Stimulated activated CD4-positive, alpha-beta T cell treated with anti-CD3 and anti-CD28 coated beads, Interleukin-2, amount 100 ng/mL, for 48 hours (primary cell): ENCODE results near the gene HIP1.
"Not testable (repeated sequence)": the region's sequence is repeated elsewhere in the genome, so short reads cannot be mapped to it uniquely, and the experiment has no call there.

ENCODE experiments used
- DNase-seq, 2 donors: peaks; one replicate each; pipeline ENCODE4 v3.0.0-alpha.2; 2020

The HIP1 gene

DNA sequence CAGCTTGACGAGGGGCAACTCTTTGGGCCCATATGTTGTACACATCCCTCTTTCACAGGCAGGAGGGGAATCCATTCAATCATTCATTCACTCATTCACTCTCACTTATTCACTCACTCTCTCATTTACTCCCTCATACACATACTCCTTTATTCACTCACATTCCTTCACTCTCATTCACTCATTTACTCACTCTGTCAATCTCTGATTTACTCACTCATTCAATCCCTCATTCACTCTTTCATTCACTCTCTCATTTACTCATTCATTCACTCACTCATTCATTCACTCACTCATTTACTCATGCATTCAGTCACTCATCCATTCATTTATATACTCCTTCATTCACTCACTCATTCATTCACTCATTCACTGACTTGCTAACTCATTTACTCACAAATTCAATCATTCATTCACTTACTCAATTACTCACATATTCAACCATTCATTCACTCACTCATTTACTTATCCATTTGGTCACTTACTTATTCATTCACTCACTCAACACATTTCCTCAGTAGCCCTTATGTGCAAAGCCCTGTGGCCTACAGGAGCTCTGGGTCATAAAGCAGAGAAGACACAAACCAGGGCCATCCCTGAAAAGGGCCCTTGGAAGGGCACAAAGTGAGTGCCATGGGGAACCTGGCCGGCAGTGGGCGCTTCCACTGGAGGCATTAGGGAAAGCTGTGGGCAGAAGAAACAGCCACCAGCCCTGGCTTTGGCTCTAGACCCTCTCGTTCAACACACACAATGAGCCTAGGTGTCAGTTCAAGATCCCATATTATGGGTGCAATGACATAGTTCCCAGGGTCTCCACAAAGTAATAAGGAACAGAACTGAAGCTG lies 26.0 kb downstream of the HIP1 start:
- no peak for DNase-seq

DNA sequence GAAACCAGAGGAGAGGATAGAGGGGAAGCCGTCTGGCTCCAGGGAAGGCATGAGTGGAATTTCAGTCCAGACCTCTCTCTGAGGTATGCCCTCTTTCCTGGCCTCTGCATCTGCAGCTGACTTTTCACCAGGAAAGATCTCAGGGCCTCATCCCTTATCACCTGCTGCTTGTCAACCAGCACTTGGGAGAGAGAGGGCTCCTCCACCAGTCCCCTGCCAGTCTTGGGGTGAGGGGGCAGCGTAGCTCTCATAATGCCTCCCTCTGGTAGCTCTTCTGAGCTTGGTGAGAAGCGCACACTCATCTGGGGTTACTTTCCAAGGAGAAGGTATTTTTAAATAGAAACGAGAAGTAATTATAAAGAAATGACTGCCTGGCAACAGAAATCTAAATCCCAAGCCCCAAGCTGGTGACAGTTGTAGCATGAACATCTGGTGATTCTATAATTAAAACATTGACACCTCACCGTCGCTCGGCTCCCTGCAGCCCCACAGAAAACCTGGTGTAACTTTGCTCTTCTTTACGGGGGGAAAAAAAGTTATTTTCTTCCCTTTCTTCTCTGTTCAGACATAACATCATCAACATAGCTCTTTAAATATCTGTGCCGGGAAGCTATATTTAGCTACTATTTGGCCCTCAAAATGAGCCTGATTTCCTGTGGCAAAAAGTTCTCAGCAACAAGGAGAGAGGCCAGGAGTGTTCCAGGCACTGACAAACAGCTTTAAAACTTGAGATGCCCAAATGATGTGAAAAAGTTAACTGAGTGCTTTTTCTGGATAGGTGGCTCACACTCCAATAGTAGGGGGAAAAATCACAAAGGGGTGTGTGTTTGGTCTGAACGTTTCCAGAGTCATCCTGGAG lies 26.9 kb downstream of the HIP1 start:
- no peak for DNase-seq

DNA sequence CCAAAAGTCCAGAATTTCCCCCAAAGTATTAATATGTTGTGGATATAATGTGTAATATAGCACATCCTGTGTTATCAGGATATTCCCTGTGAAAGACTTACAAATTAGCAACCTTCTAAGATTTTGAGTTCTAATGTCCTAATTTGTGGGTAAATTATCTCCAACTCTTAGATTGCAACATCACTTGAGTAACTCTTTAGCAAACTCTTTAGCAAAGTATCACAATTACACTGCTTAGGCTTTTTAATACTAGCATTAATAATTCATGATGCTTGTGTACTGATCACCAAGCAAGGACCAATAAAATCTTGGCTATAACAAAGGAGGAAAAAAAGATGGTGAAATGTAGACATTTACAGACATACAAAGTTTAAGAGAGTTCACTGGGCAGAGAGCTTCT lies 27.7 kb downstream of the HIP1 start:
- no peak for DNase-seq

- DNase-seq: no peak
These were observed 33.8 kb downstream of the HIP1 start for GRCh38 chr7:75704928-75705327.

- DNase-seq: no peak
These were observed 36.2 kb downstream of the HIP1 start for GRCh38 chr7:75702515-75702914.

GRCh38 chr7:75699993-75700392 lies 38.7 kb downstream of the HIP1 start:
- no peak for DNase-seq

GRCh38 chr7:75698358-75698757 lies 40.4 kb downstream of the HIP1 start:
- DNase-seq: no peak

DNA sequence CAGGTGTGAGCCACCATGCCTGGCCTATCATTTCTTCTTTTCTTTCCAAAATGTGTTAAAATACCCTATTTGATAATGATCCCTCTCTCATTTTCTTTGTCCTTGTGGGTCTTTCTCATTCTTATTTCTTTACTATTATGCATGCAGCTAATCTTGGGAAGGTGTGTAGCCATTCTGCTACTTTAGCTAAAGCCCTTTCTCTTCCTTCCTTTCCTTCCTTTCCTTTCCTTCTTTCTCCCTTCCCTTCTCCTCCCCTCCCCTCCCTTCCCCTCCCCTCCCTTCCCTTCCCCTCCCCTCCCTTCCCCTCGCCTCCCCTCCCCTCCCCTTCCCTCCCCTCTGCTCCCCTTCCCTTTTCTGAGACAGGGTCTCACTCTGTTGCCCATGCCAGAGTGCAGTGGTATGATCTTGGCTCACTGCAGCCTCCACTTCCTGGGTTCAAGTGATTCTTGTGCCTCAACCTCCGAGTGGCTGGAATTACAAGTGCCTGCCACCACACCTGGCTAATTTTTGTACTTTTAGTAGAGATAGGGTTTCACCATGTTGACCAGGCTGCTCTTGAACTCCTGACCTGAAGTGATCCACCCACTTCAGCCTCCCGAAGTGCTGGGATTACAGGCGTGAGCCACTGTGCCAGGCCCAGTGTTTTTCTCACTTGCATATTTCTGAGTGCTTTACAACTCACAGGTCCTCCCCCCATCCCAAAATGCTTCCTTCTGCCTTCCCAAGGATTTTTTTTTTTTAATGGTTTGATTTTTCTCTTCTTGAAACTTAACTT lies 42.3 kb downstream of the HIP1 start:
- no peak for DNase-seq

DNA sequence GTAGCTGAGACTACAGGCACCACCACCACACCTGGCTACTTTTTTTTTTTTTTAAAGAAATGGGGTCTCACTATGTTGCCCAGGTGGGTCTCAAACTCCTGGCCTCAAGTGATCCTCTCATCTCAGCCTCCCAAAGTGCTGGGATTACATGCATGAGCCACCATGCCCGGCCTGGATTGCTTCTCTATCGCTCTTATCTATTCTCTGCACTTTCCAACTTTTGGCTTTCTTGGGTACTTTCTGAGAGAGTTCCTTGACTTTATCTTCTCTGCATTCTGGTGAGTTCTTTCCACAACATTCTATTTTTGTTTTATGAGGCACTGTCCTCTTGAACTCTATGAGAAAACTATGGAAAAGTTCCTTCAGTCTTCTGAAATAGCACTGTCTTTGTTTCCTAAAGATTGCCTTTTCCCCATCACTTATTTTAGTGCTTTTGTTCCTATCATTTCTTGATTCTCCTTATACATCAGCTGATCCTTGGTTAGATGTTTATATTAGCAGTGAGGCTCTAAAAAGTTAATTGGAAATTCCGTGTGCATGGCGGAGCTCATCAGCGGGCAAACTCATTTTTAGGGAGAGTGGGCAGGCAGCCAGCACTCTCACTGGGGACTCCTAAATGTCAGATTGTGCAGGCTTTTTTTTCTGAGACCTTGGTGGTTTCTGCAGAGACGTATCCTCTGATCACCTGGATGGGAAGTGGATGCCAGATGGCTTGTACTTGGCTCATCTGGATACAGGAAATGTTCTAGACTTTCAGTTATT lies 43.9 kb downstream of the HIP1 start:
- DNase-seq: no peak

DNA sequence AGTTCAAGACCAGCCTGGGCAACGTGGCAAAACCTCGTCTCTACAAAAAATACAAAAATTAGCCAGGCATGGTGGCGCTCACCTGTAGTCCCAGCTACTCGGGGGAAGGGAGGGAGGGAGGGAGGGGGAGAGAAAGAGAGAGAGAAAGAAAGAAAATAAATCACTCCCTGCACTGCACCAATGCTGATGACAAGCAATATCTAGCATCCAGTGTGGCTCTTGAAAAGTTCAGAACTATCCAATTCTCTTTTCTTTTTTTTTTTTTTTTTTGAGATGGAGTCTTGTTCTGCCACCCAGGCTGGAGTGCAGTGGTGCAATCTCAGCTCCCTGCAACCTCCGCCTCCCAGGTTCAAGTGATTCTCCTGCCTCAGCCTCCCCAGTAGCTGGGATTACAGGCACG lies 45.1 kb downstream of the HIP1 start:
- not testable (repeated sequence) for DNase-seq

DNA sequence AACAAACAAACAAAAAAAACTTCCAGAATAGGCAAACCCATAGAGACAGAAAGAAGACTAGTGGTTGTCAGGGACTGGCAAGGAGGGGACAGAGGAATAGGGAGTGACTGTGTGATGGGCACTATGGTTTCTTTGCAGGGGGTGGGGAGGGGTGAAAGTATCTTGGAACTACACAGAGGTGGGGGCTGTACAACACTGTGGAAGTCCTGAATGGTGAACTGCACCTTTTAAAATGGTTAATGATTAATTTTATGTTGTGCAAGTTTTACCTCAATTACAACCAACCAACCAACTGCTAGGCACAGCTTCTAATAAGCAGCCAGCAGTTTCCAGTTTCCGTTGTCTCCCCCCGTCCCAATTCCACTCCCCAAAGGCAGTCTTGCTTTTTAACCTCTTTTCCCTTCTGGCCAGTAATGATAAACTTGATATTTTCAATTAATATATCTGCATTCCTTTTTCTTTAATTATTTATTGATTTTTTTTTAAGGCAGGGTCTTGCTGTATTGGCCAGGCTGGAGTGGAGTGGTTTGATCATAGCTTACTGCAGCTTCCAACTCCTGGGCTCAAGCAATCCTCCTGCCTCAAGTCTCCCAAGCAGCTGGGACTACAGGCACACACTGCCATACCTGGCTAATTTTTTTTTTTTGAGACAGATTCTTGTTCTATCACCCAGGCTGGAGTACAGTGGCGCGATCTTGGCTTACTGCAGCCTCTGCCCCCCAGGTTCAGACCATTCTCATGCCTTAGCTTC lies 46.8 kb downstream of the HIP1 start:
- DNase-seq: no peak

DNA sequence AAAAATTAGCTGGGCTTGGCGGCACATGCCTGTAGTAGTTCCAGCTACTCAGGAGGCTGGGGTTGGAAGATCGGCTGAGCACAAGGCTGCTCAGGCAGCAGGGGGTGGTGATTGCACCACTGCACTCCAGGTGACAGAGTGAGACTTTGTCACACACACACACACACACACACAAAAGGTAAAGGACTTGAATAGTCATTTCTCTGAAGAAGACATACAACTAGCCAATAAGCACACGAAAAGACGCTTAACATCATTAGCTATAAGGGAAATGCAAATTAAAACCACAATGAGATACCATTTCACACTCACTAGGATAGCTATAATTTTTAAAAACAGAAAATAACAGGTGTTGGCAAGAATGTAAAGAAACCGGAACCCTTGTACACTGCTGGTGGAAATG lies 48.6 kb downstream of the HIP1 start:
- no peak for DNase-seq

DNA sequence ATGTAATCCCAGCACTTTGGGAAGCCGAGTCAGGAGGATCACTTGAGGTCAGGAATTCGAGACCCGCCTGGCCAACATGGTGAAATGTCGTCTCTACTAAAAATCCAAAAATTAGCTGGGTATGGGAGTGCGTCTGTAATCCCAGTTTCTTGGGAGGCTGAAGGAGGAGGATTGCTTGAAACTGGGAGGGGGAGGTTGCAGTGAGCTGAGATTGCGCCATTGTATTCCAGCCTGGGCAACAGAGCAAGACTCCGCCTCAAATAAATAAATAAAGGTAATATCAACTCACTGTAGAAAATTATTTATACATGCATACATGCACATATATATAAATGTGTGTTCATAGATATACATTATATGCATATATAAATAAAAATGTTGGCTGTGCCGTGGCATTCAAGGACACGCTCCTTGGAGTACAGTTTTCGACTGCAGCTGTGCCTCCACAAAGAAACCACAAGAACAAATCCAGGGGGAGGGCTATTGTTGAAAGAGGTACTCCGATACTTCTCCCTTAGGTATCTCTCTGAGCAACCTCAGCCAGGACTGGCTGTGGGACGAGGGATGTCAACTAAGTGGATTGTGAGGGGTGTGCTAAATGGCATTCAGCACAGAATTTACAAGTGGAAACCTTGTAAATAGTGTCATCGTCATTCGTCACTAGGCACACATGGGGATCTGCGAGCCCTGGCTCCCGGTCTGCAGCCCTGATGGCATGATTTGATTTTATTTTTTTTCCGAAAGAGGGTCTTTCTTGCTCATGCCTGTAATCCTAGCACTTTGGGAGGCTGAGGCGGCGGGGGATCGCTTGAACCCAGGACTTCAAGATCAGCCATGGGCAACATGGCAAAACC lies 49.3 kb downstream of the HIP1 start:
- DNase-seq: no peak

- no peak for DNase-seq
These were observed 50.3 kb downstream of the HIP1 start for GRCh38 chr7:75688200-75689136.

DNA sequence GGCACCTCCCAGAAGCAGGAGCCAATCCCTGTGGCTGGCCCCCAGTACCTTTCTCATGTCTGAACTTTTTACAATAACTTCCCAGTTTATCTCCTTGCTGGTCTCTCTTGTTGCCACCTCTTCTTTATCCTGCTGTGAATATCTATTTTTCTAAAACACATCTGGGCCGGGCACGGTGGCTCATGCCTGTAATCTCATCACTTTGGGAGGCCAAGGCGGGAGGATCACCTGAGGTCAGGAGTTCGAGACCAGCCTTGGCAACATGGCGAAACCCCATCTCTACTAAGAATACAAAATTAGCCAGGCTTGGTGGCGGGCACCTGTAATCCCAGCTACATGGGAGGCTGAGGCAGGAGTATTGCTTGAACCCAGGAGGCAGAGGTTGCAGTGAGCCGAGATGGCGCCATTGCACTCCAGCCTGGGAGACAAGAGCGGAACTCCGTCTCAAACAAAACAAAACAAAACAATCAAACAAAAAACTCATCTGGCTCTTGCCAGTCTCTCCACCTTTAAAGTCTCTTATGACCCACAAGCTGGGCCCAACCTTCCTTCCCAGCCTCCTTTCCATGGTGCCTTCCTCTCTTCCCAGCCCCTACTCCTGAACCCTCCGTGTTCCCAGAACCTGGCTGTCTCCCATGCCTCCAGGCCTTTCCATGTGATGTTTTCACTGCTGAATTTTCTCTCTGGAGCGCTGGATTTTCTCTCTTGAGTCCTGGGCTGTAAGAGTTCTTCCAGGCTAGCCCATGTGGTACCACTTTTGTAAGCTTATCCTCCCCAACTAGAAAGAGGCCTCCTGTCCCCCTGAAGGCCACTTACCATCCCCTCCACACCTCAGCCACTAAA lies 51.3 kb downstream of the HIP1 start:
- DNase-seq: no peak

DNA sequence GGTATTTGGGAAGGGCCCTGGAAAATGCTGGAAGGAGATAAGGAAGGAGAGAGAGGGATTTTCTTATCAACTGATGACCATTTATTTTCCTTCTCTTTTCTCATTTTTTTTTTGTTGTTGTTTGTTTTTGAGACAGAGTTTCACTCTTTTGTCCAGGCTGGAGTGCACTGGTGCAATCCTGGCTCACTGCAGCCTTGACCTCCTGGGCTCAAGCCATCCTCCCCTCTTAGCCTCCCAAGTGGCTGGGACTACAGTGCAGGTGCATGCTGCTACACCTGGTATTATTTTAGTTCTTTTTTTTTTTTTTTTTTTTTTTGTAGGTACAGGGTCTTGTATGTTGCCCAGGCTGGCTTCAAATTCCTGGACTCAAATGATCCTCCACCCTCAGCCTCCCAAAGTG lies 52.2 kb downstream of the HIP1 start:
- no peak for DNase-seq

DNA sequence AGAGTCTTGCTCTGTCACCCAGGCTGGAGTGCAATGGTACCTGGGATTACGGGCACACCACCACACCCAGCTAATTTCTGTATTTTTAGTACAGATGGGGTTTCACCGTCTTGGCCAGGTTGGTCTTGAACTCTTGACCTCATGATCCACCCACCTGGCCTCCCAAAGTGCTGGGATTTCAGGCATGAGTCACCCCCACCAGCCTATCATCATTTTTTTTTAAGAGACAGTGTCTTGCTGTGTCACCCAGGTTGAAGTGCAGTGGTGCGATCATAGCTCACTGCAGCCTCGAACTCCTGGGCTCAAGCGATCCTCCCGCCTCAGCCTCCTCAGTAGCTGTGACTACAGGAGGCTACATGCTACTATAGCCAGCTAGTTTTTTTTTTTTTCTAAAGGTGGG lies 56.7 kb downstream of the HIP1 start:
- not testable (repeated sequence) for DNase-seq

DNA sequence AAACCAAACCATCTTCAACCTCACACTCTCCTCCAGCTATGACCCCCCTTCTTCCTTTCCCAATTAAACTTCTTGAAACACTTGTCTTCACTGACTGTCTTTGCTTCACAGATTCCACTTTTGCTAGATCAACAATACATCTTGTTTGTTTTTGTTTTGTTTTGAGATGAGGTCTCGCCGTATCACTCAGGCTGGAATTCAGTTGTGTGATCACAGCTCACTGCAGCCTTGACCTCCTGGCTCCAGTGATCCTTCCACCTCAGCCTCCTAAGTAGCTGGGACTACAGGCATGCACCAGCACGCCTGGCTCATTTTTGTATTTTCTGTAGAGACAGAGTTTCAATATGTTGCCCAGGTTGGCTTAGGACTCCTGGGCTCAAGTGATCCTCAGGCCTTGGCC lies 59.7 kb downstream of the HIP1 start:
- DNase-seq: no peak

- no peak for DNase-seq
These were observed 69.2 kb downstream of the HIP1 start for GRCh38 chr7:75669579-75669978.
